Heart left ventricle (tissue), 13 donors: Measurements from ENCODE around the gene C12orf54.

Source experiments
- POLR2A ChIP-seq, 2 donors: fragments of 450-650 bp; IDR thresholded peaks; one replicate each; pipeline ENCODE4 v1.6.1; 2017; ENCODE audit warnings: antibody characterized with exemption in 2 of 2, mild to moderate bottlenecking in 2 of 2, moderate library complexity in 2 of 2
- TF ChIP-seq, protein P1 (sequence below), 12 donors: fragments of 200-600 bp; sonication (generic) in 4 of 12; IDR thresholded peaks; one replicate each; pipeline versions ENCODE4 v1.5.0 to v1.8.0; 2018 to 2022; ENCODE audit warnings: antibody characterized with exemption in 12 of 12, mild to moderate bottlenecking in 5 of 12
- donor health status: ischemic (EF 13 %, LVEDD 7.1; RV severe dilation, severe dysfunction).
- donor health status: DM: no; HTN: yes; CAD: no.
- donor health status: DM: no; HTN: no; CAD: no.
- donor health status: ischemic (EF 25% LVEDD 6.9; RV normal size, moderate dysfunction).
- donor health status: ischemic (EF 25% LVEDD 5.7; RV mildly dilated, moderate dysfunction).
- donor health status: ischemic (EF 35%, LVEDD 5.7; RV mildly dilated, moderate dysfunction).
- donor health status: nonischemic (EF 11% LVEDD 7.7; RV severe dilation, severe dysfunction).
- donor health status: DM: yes; HTN: yes; CAD: no.
- donor health status: PGD.
- donor health status: ischemic (EF 29% LVEDD 5.4; RV normal size, mild dysfunction).
- donor health status: nonischemic (EF 23%, LVEDD 6.1; RV moderate dilation, normal function).

DNA sequence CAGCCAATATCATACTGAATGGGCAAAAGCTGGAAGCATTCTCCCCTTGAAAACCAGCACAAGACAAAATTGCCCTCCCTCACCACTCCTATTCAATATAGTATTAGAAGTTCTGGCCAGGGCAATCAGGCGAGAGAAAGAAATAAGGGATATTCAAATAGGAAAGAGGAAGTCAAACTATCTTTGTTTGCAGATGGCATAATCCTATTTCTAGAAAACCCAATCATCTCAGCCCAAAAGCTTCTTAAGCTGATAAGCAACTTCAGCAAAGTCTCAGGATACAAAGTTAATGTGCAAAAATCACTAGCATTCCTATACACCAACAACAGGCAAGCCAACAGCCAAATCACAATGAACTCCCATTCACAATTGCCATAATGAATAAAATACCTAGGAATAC lies 30.9 kb upstream of the C12orf54 start:
- TF ChIP-seq, protein P1, sequence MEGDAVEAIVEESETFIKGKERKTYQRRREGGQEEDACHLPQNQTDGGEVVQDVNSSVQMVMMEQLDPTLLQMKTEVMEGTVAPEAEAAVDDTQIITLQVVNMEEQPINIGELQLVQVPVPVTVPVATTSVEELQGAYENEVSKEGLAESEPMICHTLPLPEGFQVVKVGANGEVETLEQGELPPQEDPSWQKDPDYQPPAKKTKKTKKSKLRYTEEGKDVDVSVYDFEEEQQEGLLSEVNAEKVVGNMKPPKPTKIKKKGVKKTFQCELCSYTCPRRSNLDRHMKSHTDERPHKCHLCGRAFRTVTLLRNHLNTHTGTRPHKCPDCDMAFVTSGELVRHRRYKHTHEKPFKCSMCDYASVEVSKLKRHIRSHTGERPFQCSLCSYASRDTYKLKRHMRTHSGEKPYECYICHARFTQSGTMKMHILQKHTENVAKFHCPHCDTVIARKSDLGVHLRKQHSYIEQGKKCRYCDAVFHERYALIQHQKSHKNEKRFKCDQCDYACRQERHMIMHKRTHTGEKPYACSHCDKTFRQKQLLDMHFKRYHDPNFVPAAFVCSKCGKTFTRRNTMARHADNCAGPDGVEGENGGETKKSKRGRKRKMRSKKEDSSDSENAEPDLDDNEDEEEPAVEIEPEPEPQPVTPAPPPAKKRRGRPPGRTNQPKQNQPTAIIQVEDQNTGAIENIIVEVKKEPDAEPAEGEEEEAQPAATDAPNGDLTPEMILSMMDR (IDR thresholded peaks at IDR 0.05), result no peak
- no peak for TF ChIP-seq POLR2A (IDR thresholded peaks at IDR 0.05)
